NB4 (cell line): ENCODE results near the gene HOMER2.

Experiments
- POLR2A ChIP-seq: IDR thresholded peaks from 2 replicates; pipeline ENCODE4 v1.6.1; 2011; ENCODE audit warnings: mild to moderate bottlenecking; ENCODE audit not compliant: insufficient read length; ENCODE audit errors: extremely low read depth
- TF ChIP-seq, protein P1 (sequence below): IDR thresholded peaks from one replicate; pipeline ENCODE4 v1.5.1; 2012; ENCODE audit warnings: low read depth, low read length

DNA sequence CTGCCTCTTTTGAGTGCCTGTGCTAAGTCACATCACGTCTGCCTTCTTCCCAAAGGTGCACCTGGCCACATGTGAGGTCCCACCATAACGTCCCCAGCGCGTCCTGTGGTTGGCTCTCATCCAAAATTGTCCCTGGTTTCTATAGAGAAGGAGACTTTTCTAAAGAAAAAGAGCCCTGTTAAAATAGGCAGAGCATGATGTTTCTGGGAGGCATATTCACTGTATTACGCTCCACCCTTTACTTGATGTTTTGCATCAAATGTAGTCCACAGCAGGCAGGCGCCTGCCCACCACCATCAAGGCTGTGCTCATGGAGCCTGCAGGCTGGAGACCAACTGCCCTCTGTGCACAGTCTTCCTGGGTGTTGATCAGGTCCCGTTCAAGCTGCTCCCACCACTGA lies 106.8 kb downstream of the HOMER2 start:
- TF ChIP-seq, protein P1, sequence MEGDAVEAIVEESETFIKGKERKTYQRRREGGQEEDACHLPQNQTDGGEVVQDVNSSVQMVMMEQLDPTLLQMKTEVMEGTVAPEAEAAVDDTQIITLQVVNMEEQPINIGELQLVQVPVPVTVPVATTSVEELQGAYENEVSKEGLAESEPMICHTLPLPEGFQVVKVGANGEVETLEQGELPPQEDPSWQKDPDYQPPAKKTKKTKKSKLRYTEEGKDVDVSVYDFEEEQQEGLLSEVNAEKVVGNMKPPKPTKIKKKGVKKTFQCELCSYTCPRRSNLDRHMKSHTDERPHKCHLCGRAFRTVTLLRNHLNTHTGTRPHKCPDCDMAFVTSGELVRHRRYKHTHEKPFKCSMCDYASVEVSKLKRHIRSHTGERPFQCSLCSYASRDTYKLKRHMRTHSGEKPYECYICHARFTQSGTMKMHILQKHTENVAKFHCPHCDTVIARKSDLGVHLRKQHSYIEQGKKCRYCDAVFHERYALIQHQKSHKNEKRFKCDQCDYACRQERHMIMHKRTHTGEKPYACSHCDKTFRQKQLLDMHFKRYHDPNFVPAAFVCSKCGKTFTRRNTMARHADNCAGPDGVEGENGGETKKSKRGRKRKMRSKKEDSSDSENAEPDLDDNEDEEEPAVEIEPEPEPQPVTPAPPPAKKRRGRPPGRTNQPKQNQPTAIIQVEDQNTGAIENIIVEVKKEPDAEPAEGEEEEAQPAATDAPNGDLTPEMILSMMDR: no peak
- no peak for TF ChIP-seq POLR2A
